Thyroid gland (tissue), 4 donors: ENCODE measurements around the gene RNF151.

Experiments used
- POLR2A ChIP-seq, 2 donors: fragments of 450-650 bp; IDR thresholded peaks; one replicate each; pipeline ENCODE4 v1.6.1; 2017; ENCODE audit warnings: antibody characterized with exemption in 2 of 2, mild to moderate bottlenecking in 2 of 2, moderate library complexity in 1 of 2
- TF ChIP-seq, protein P1 (sequence below), 6 experiments: fragments of 200-600 bp in 3 of 6; fragments of 450-650 bp in 3 of 6; sonication (generic) in 3 of 6; IDR thresholded peaks; one replicate each; pipeline ENCODE4 v1.5.1; 2016 to 2019; ENCODE audit warnings: antibody characterized with exemption in 6 of 6, mild to moderate bottlenecking in 2 of 6, inconsistent platforms in 1 of 6, moderate library complexity in 1 of 6

DNA sequence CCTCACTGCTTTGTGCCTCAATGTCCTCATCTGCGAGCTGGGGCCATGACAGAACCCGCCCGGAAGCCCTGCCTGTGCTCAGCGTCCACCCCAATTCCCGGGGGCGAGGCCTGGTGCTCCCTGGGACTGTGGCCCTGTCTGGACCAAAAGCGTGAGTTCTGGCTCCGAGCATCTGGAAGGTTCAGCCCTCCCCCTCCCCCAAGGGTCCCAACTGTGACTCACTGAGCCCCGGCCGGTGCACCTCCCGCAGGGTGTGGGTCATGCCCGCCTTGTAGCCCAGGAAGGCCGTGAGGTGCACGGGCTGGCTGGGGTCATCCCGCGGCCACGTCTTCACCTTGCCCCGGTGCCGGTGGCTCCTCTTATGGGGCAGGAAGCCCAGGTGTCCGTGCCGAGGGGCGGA lies 12.9 kb upstream of the RNF151 start:
- TF ChIP-seq, protein P1, sequence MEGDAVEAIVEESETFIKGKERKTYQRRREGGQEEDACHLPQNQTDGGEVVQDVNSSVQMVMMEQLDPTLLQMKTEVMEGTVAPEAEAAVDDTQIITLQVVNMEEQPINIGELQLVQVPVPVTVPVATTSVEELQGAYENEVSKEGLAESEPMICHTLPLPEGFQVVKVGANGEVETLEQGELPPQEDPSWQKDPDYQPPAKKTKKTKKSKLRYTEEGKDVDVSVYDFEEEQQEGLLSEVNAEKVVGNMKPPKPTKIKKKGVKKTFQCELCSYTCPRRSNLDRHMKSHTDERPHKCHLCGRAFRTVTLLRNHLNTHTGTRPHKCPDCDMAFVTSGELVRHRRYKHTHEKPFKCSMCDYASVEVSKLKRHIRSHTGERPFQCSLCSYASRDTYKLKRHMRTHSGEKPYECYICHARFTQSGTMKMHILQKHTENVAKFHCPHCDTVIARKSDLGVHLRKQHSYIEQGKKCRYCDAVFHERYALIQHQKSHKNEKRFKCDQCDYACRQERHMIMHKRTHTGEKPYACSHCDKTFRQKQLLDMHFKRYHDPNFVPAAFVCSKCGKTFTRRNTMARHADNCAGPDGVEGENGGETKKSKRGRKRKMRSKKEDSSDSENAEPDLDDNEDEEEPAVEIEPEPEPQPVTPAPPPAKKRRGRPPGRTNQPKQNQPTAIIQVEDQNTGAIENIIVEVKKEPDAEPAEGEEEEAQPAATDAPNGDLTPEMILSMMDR (IDR thresholded peaks at IDR 0.05) = no peak
- TF ChIP-seq POLR2A (IDR thresholded peaks at IDR 0.05) = no peak
